AG04450 (cell line): ENCODE measurements around the gene XPNPEP2. TPM values are rescaled to one million over a fixed set of nuclear protein-coding genes. Genes with fewer than 3 reads are reported as not detected.

ENCODE experiments used
- CTCF ChIA-PET: fragments of 300-600, 350-600 bp; formaldehyde crosslinking; extraction: SDS; loops from one replicate; lab custom pipeline; 2022; ENCODE audit warnings: antibody characterized with exemption, inconsistent platforms; lab: Charles Lee
- POLR2A ChIA-PET: fragments of 350-600 bp; formaldehyde crosslinking; extraction: SDS; loops from one replicate; lab custom pipeline; 2021; ENCODE audit warnings: antibody characterized with exemption, inconsistent platforms; lab: Yijun Ruan, JAX
- DNase-seq: peaks from one replicate; pipeline ENCODE4 v3.0.0-alpha.2; 2011; ENCODE audit warnings: low read depth, low spot score
- H3K27ac ChIP-seq: one replicate; pipeline ENCODE4 v1.5.1; 2012; ENCODE audit warnings: low read depth, low read length, control low read depth
- H3K27me3 ChIP-seq: one replicate; pipeline ENCODE4 v1.6.0; 2012; ENCODE audit warnings: low read length; ENCODE audit not compliant: control insufficient read depth, insufficient read depth
- H3K4me3 ChIP-seq: 2 replicates; pipeline ENCODE4 v1.5.1; 2011; ENCODE audit warnings: mild to moderate bottlenecking, low read depth, low read length, control low read depth
- H3K9me3 ChIP-seq: 2 replicates; pipeline ENCODE4 v1.5.1; 2012; ENCODE audit warnings: low read length; ENCODE audit not compliant: control insufficient read depth, insufficient read depth
- CTCF ChIP-seq: IDR thresholded peaks from 2 replicates; pipeline ENCODE4 v1.5.1; 2011; ENCODE audit warnings: low read depth, low read length, control low read depth, inconsistent platforms
- polyA plus RNA-seq: library from polyadenylated mRNA; depleted of rRNA; stranded (reverse); fragments of >200 nt; gene quantifications from 2 replicates; pipeline ENCODE4 v1.2.3, GENCODE V29; 2011; rRNA removed
- small RNA-seq: library from RNA; depleted of rRNA; stranded (forward); fragments of <200 nt; gene quantifications from one replicate; pipeline ENCODE3, GENCODE V24; 2012; ENCODE audit warnings: low read depth; ENCODE audit not compliant: insufficient read length

The XPNPEP2 gene
- polyA plus RNA-seq, 1 experiment: 0.45 TPM

GRCh38 chrX:129813662-129814368 lies 75.0 kb downstream of the XPNPEP2 start:
- CTCF ChIA-PET: interaction anchor here (0.8 kb wide), 1 partner anchor 176 kb away, joined by 3 read pairs; no protein-coding TSS in a partner anchor
- Histone ChIP-seq H3K4me3 (no peak overlapping the region), H3K27me3 (no peaks in the 10 kb centered on the region), H3K9me3 (no peaks in the 10 kb centered on the region), H3K27ac (no peak overlapping the region)
- POLR2A ChIA-PET: no interaction called here
- TF ChIP-seq CTCF: no peak
- no peak for DNase-seq

- ChIA-PET CTCF (no interaction called here), POLR2A (no interaction called here)
- Histone ChIP-seq H3K4me3 (no peak overlapping the region), H3K9me3 (no peaks in the 10 kb centered on the region), H3K27me3 (no peaks in the 10 kb centered on the region), H3K27ac (no peak overlapping the region)
- TF ChIP-seq CTCF: no peak
- no peak for DNase-seq
Observed at GRCh38 chrX:129818123-129818522, 79.3 kb downstream of the XPNPEP2 start.

Small RNA genes within 50 kb of the gene (small RNA-seq; reads per million reads assigned to genes)
- gene RF00017: not detected

Other genes starting within 250 kb of the XPNPEP2 start
- 55.5 and 76.9 TPM in 2 replicates for gene SMARCA1, start 215.5 kb upstream of the XPNPEP2 start, polyA plus RNA-seq
- 26.5 and 29.6 TPM in 2 replicates for gene OCRL, start 198.7 kb upstream of the XPNPEP2 start, polyA plus RNA-seq
- gene APLN, start 84.0 kb upstream of the XPNPEP2 start, polyA plus RNA-seq: 0.21 and 0.27 TPM in 2 replicates
- not detected in 2 replicates for gene SASH3, start 41.0 kb downstream of the XPNPEP2 start, polyA plus RNA-seq
- 40.9 and 46.0 TPM in 2 replicates for gene ZDHHC9, start 104.9 kb downstream of the XPNPEP2 start, polyA plus RNA-seq
- 18.0 and 20.8 TPM in 2 replicates for gene UTP14A, start 167.2 kb downstream of the XPNPEP2 start, polyA plus RNA-seq
- 1.0 and 1.7 TPM in 2 replicates for gene BCORL1, start 243.7 kb downstream of the XPNPEP2 start, polyA plus RNA-seq